Measurements from ENCODE around the gene APBA2. TPM values are rescaled to one million over a fixed set of nuclear protein-coding genes. Genes with fewer than 3 reads are reported as not detected.

The APBA2 gene
- polyA plus RNA-seq, 2 of the 4 experiments (the other 2 are of a cell fraction): 11.4 to 12.6 TPM

DNA sequence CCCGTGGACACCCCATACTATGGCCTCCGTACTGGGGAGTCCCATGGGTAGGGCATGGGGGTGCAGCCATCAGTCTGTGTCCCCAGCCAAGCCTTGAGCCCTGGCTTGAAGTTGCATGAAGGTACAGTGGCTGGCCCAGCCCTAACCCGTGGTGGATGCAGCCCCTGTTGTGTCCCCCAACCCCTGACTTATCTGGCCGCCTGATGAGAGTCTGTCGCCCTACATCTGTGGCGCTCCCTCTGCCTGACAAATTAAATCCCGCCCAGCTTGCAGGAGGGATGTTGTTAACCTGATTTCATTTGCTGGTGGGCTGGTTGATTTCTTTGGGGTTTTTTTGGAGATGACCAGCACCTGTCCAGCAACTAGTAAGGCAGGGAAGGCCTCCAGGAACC lies 186.1 kb downstream of the APBA2 start:
- H3K9me3 ChIP-seq: peaks cover 11% of the 10 kb centered on the region; the same call in 1 of the 3 replicates
- FAIRE-seq: no peak
- no peak overlapping the region for H3K4me2 ChIP-seq
- H3K4me3 ChIP-seq: no peak overlapping the region
- no peak for DNase-seq (ENCODE audit: low read depth in 1 of 2, low spot score in 1 of 2)
- H3K27ac ChIP-seq: no peak overlapping the region
- no peaks in the 10 kb centered on the region for H3K4me1 ChIP-seq
- 78% methylated on average over 6 of the region's 7 CpGs for WGBS (ENCODE audit: missing lambda C conversion rate)
- TF ChIP-seq, protein P1, sequence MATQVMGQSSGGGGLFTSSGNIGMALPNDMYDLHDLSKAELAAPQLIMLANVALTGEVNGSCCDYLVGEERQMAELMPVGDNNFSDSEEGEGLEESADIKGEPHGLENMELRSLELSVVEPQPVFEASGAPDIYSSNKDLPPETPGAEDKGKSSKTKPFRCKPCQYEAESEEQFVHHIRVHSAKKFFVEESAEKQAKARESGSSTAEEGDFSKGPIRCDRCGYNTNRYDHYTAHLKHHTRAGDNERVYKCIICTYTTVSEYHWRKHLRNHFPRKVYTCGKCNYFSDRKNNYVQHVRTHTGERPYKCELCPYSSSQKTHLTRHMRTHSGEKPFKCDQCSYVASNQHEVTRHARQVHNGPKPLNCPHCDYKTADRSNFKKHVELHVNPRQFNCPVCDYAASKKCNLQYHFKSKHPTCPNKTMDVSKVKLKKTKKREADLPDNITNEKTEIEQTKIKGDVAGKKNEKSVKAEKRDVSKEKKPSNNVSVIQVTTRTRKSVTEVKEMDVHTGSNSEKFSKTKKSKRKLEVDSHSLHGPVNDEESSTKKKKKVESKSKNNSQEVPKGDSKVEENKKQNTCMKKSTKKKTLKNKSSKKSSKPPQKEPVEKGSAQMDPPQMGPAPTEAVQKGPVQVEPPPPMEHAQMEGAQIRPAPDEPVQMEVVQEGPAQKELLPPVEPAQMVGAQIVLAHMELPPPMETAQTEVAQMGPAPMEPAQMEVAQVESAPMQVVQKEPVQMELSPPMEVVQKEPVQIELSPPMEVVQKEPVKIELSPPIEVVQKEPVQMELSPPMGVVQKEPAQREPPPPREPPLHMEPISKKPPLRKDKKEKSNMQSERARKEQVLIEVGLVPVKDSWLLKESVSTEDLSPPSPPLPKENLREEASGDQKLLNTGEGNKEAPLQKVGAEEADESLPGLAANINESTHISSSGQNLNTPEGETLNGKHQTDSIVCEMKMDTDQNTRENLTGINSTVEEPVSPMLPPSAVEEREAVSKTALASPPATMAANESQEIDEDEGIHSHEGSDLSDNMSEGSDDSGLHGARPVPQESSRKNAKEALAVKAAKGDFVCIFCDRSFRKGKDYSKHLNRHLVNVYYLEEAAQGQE (IDR thresholded peaks at IDR 0.05): no peak
- TF ChIP-seq, protein P2, sequence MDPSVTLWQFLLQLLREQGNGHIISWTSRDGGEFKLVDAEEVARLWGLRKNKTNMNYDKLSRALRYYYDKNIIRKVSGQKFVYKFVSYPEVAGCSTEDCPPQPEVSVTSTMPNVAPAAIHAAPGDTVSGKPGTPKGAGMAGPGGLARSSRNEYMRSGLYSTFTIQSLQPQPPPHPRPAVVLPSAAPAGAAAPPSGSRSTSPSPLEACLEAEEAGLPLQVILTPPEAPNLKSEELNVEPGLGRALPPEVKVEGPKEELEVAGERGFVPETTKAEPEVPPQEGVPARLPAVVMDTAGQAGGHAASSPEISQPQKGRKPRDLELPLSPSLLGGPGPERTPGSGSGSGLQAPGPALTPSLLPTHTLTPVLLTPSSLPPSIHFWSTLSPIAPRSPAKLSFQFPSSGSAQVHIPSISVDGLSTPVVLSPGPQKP (IDR thresholded peaks at IDR 0.05; ENCODE audit: low read depth, low read length): no peak
- no peak for TF ChIP-seq CBX8 (IDR thresholded peaks at IDR 0.05)
- no peak for TF ChIP-seq KDM1A (IDR thresholded peaks at IDR 0.05; ENCODE audit: low read depth)
- TF ChIP-seq, protein P3, sequence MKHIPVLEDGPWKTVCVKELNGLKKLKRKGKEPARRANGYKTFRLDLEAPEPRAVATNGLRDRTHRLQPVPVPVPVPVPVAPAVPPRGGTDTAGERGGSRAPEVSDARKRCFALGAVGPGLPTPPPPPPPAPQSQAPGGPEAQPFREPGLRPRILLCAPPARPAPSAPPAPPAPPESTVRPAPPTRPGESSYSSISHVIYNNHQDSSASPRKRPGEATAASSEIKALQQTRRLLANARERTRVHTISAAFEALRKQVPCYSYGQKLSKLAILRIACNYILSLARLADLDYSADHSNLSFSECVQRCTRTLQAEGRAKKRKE (CRISPR knock-in tag; IDR thresholded peaks at IDR 0.05; ENCODE audit: low read depth): no peak
- TF ChIP-seq, protein P4, sequence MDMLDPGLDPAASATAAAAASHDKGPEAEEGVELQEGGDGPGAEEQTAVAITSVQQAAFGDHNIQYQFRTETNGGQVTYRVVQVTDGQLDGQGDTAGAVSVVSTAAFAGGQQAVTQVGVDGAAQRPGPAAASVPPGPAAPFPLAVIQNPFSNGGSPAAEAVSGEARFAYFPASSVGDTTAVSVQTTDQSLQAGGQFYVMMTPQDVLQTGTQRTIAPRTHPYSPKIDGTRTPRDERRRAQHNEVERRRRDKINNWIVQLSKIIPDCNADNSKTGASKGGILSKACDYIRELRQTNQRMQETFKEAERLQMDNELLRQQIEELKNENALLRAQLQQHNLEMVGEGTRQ (IDR thresholded peaks at IDR 0.05): no peak
- no peak for TF ChIP-seq CHD2 (IDR thresholded peaks at IDR 0.05; ENCODE audit: low read length, partially characterized antibody)
- no peak for TF ChIP-seq JUN (IDR thresholded peaks at IDR 0.05)
- TF ChIP-seq, protein P5, sequence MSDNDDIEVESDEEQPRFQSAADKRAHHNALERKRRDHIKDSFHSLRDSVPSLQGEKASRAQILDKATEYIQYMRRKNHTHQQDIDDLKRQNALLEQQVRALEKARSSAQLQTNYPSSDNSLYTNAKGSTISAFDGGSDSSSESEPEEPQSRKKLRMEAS (IDR thresholded peaks at IDR 0.05): no peak
- TF ChIP-seq, protein P6, sequence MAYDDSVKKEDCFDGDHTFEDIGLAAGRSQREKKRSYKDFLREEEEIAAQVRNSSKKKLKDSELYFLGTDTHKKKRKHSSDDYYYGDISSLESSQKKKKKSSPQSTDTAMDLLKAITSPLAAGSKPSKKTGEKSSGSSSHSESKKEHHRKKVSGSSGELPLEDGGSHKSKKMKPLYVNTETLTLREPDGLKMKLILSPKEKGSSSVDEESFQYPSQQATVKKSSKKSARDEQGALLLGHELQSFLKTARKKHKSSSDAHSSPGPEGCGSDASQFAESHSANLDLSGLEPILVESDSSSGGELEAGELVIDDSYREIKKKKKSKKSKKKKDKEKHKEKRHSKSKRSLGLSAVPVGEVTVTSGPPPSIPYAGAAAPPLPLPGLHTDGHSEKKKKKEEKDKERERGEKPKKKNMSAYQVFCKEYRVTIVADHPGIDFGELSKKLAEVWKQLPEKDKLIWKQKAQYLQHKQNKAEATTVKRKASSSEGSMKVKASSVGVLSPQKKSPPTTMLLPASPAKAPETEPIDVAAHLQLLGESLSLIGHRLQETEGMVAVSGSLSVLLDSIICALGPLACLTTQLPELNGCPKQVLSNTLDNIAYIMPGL (CRISPR knock-in tag; IDR thresholded peaks at IDR 0.05; ENCODE audit: borderline replicate concordance): no peak
- CTCF ChIA-PET: interaction anchor here (1.7 kb wide), 1 partner anchor 17 kb away, joined by 5 read pairs; no protein-coding TSS in a partner anchor
- POLR2A ChIA-PET: no interaction called here
- no peak for ATAC-seq

DNA sequence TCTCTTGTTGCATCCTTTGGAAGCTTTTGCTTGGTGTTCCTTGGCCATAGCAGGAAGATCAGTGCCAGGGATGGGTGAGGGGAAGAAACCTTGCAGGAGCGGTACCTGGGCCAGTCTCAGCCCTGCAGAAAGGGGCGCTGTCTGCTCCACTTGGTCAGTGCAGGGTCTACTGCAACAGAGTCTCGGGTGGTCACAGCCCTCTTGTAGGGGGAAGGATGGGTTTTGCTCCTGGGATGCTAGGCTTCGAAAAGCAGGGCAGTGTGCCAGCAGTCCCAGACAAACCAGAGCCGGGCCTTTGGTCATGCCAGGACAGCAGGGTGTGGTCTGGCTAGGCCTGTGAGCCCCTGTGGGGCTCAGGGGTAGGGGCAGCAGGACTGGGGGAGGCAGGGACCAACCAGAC lies 186.7 kb downstream of the APBA2 start:
- ATAC-seq: no peak
- no peaks in the 10 kb centered on the region for H3K4me1 ChIP-seq
- ChIA-PET CTCF (interaction anchor here (1.7 kb wide), 1 partner anchor 16 kb away, joined by 5 read pairs; no protein-coding TSS in a partner anchor), POLR2A (no interaction called here)
- no peak for TF ChIP-seq FOSB (CRISPR knock-in tag; IDR thresholded peaks at IDR 0.05)
- TF ChIP-seq, protein P7, sequence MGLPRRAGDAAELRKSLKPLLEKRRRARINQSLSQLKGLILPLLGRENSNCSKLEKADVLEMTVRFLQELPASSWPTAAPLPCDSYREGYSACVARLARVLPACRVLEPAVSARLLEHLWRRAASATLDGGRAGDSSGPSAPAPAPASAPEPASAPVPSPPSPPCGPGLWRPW (IDR thresholded peaks at IDR 0.05): no peak
- TF ChIP-seq EP300 (IDR thresholded peaks at IDR 0.05): no peak
- TF ChIP-seq POLR2AphosphoS2 (conservative IDR thresholded peaks at IDR 0.05; ENCODE audit: low read length): no peak
- TF ChIP-seq CHD4 (IDR thresholded peaks at IDR 0.05; ENCODE audit: borderline replicate concordance): no peak
- TF ChIP-seq, protein P8, sequence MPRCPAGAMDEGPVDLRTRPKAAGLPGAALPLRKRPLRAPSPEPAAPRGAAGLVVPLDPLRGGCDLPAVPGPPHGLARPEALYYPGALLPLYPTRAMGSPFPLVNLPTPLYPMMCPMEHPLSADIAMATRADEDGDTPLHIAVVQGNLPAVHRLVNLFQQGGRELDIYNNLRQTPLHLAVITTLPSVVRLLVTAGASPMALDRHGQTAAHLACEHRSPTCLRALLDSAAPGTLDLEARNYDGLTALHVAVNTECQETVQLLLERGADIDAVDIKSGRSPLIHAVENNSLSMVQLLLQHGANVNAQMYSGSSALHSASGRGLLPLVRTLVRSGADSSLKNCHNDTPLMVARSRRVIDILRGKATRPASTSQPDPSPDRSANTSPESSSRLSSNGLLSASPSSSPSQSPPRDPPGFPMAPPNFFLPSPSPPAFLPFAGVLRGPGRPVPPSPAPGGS (IDR thresholded peaks at IDR 0.05): no peak
- TF ChIP-seq EHF (CRISPR knock-in tag; IDR thresholded peaks at IDR 0.05): no peak
- TF ChIP-seq KDM1A (IDR thresholded peaks at IDR 0.05; ENCODE audit: low read depth): no peak
- WGBS (ENCODE audit: missing lambda C conversion rate): 74% methylated on average over 4 of the region's 5 CpGs
- H3K4me2 ChIP-seq: no peak overlapping the region
- DNase-seq (ENCODE audit: low read depth in 1 of 2, low spot score in 1 of 2): no peak
- FAIRE-seq: no peak
- H3K9me3 ChIP-seq: peaks cover 11% of the 10 kb centered on the region; the same call in 1 of the 3 replicates
- no peak overlapping the region for H3K27ac ChIP-seq
- no peak overlapping the region for H3K4me3 ChIP-seq
